Neural progenitor cell (in vitro differentiated cells): ENCODE results near the gene CNN2. TPM values are rescaled to one million over a fixed set of nuclear protein-coding genes. Genes with fewer than 3 reads are reported as not detected.

Experiments used
- DNase-seq: peaks from one replicate; pipeline ENCODE4 v3.0.0-alpha.2; 2016; ENCODE audit warnings: low spot score
- H2AFZ ChIP-seq: fragments of 200-600 bp; sonication (generic); replicated peaks from 2 replicates; pipeline ENCODE4 v1.6.1; 2016; ENCODE audit warnings: antibody characterized with exemption
- H3F3A ChIP-seq: fragments of 200-600 bp; sonication (generic); 2 replicates; pipeline ENCODE4 v1.6.1; 2016; ENCODE audit warnings: antibody characterized with exemption, low read depth
- H3K27ac ChIP-seq: fragments of 200-600 bp; sonication (generic); 2 replicates; pipeline ENCODE4 v1.5.1; 2016; ENCODE audit warnings: mild to moderate bottlenecking
- H3K27me3 ChIP-seq: fragments of 200-600 bp; sonication (generic); 2 replicates; pipeline ENCODE4 v1.6.1; 2016; ENCODE audit warnings: mild to moderate bottlenecking, moderate library complexity
- H3K36me3 ChIP-seq: fragments of 200-600 bp; sonication (generic); 2 replicates; pipeline ENCODE4 v1.5.1; 2016
- H3K4me1 ChIP-seq: fragments of 200-600 bp; sonication (generic); 2 replicates; pipeline ENCODE4 v1.6.1; 2016; ENCODE audit warnings: mixed run types
- H3K4me2 ChIP-seq: fragments of 200-600 bp; sonication (generic); 2 replicates; pipeline ENCODE4 v1.6.1; 2016
- H3K4me3 ChIP-seq: fragments of 200-600 bp; sonication (generic); 2 replicates; pipeline ENCODE4 v1.5.1; 2016
- H3K79me2 ChIP-seq: fragments of 200-600 bp; sonication (generic); 2 replicates; pipeline ENCODE4 v1.6.1; 2016; ENCODE audit warnings: low read depth
- H3K9ac ChIP-seq: fragments of 200-600 bp; sonication (generic); 2 replicates; pipeline ENCODE4 v1.6.1; 2016
- H3K9me3 ChIP-seq: fragments of 200-600 bp; sonication (generic); 2 replicates; pipeline ENCODE4 v1.5.1; 2016; ENCODE audit warnings: low read depth
- H4K20me1 ChIP-seq: fragments of 200-600 bp; sonication (generic); 2 replicates; pipeline ENCODE4 v1.6.1; 2016; ENCODE audit warnings: low read depth
- H3K27ac Mint-ChIP-seq: 3 replicates; pipeline ENCODE4 v1.8.0; 2021; ENCODE audit warnings: mixed read lengths
- H3K27me3 Mint-ChIP-seq: 2 replicates; pipeline ENCODE4 v1.8.0; 2022; ENCODE audit warnings: low read depth, mild to moderate bottlenecking, inconsistent platforms, moderate library complexity, mixed read lengths; ENCODE audit not compliant: insufficient read depth
- H3K36me3 Mint-ChIP-seq: 3 replicates; pipeline ENCODE4 v1.8.0; 2021; ENCODE audit warnings: mixed read lengths
- H3K4me1 Mint-ChIP-seq: 3 replicates; pipeline ENCODE4 v1.8.0; 2021; ENCODE audit warnings: mixed read lengths
- H3K4me3 Mint-ChIP-seq: 3 replicates; pipeline ENCODE4 v1.8.0; 2021; ENCODE audit warnings: mild to moderate bottlenecking, moderate library complexity, mixed read lengths
- H3K9me3 Mint-ChIP-seq: 3 replicates; pipeline ENCODE4 v1.8.0; 2020; ENCODE audit warnings: mixed read lengths
- EZH2 ChIP-seq: fragments of 200-600 bp; sonication (generic); IDR thresholded peaks from 2 replicates; pipeline ENCODE4 v1.6.1; 2017; ENCODE audit warnings: antibody characterized with exemption, mild to moderate bottlenecking, moderate library complexity
- EZH2phosphoT487 ChIP-seq: fragments of 200-600 bp; sonication (generic); IDR thresholded peaks from 2 replicates; pipeline ENCODE4 v1.6.1; 2017; ENCODE audit warnings: antibody characterized with exemption
- total RNA-seq: library from RNA; depleted of rRNA; stranded (reverse); fragments of >200 nt; gene quantifications from 2 replicates; pipeline ENCODE4 v1.2.3, GENCODE V29; 2015; ENCODE audit warnings: low replicate concordance
- TF ChIP-seq, protein P1 (sequence below): fragments of 200-600 bp; sonication (generic); IDR thresholded peaks from 2 replicates; pipeline ENCODE4 v1.5.1; 2017; ENCODE audit warnings: antibody characterized with exemption, mild to moderate bottlenecking

The CNN2 gene
- total RNA-seq, 1 donor from 2014 or later, result 131 TPM

GRCh38 chr19:1026783-1027649 is 608 bp downstream of the CNN2 start:
- Mint-ChIP-seq H3K27ac (peak overlapping the region; percentile 99), H3K27me3 (peaks cover 3% of the 10 kb centered on the region), H3K36me3 (peaks cover 3% of the 10 kb centered on the region), H3K9me3 (no peaks in the 10 kb centered on the region), H3K4me3 (peak overlapping the region; percentile 96), H3K4me1 (peaks cover 12% of the 10 kb centered on the region)
- H3F3A ChIP-seq, result peaks cover 52% of the 10 kb centered on the region
- peak overlapping the region; percentile 92 for H3K9ac ChIP-seq
- H3K79me2 ChIP-seq, result peaks cover 51% of the 10 kb centered on the region
- H3K36me3 ChIP-seq, result no peaks in the 10 kb centered on the region
- no peaks in the 10 kb centered on the region for H3K27me3 ChIP-seq
- H2AFZ ChIP-seq, result no peak overlapping the region
- peak overlapping the region; percentile 94 for H3K4me2 ChIP-seq
- H3K4me3 ChIP-seq, result peak overlapping the region; percentile 92
- peak overlapping the region; percentile 95 for H3K27ac ChIP-seq
- H4K20me1 ChIP-seq, result peaks cover 49% of the 10 kb centered on the region
- DNase-seq, result peak; percentile 81
- H3K9me3 ChIP-seq, result no peaks in the 10 kb centered on the region
- H3K4me1 ChIP-seq, result no peaks in the 10 kb centered on the region
- TF ChIP-seq, protein P1, sequence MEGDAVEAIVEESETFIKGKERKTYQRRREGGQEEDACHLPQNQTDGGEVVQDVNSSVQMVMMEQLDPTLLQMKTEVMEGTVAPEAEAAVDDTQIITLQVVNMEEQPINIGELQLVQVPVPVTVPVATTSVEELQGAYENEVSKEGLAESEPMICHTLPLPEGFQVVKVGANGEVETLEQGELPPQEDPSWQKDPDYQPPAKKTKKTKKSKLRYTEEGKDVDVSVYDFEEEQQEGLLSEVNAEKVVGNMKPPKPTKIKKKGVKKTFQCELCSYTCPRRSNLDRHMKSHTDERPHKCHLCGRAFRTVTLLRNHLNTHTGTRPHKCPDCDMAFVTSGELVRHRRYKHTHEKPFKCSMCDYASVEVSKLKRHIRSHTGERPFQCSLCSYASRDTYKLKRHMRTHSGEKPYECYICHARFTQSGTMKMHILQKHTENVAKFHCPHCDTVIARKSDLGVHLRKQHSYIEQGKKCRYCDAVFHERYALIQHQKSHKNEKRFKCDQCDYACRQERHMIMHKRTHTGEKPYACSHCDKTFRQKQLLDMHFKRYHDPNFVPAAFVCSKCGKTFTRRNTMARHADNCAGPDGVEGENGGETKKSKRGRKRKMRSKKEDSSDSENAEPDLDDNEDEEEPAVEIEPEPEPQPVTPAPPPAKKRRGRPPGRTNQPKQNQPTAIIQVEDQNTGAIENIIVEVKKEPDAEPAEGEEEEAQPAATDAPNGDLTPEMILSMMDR, result no peak
- TF ChIP-seq EZH2phosphoT487 (no peak), EZH2 (no peak)

DNA sequence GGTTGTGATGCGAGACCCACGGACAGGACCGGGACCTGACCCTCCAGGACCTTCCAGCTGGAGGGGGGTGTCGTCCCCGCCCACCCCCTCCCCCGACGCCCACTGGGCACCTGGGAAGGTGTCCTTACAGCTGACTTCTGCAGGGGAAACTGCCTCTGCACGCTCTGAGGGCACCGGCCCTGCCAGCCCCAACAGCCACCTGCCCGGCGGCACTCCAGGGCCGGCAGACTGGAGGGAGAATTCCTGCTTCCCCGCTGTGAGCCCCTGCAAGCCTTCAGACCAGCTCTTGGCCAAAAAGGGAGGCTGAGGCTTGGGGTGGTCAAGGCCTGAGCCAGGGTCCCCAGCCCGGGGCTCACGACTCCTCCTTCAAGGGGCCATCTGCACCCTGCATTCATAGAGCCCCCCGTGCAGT is 1.2 kb downstream of the CNN2 start:
- H3K27me3 Mint-ChIP-seq, result peaks cover 3% of the 10 kb centered on the region
- H3K36me3 Mint-ChIP-seq, result peaks cover 9% of the 10 kb centered on the region
- peak overlapping the region; percentile 94 for H3K27ac Mint-ChIP-seq
- peaks cover 56% of the 10 kb centered on the region for H4K20me1 ChIP-seq
- TF ChIP-seq EZH2phosphoT487 (no peak), EZH2 (no peak)
- TF ChIP-seq, protein P1, result no peak
- H3K27me3 ChIP-seq, result no peaks in the 10 kb centered on the region
- H3K4me1 ChIP-seq, result no peaks in the 10 kb centered on the region
- no peaks in the 10 kb centered on the region for H3K9me3 ChIP-seq
- peak overlapping the region; percentile 95 for H3K27ac ChIP-seq
- H3K4me1 Mint-ChIP-seq, result peaks cover 12% of the 10 kb centered on the region
- no peaks in the 10 kb centered on the region for H3K36me3 ChIP-seq
- peak; percentile 63 for DNase-seq
- H3K79me2 ChIP-seq, result peaks cover 51% of the 10 kb centered on the region
- no peak overlapping the region for H2AFZ ChIP-seq
- H3K4me2 ChIP-seq, result peak overlapping the region; percentile 94
- H3K4me3 ChIP-seq, result peak overlapping the region; percentile 92
- H3K4me3 Mint-ChIP-seq, result peak overlapping the region; percentile 96
- H3F3A ChIP-seq, result peaks cover 48% of the 10 kb centered on the region
- H3K9me3 Mint-ChIP-seq, result no peaks in the 10 kb centered on the region
- H3K9ac ChIP-seq, result peak overlapping the region; percentile 92

- Mint-ChIP-seq H3K36me3 (peaks cover 10% of the 10 kb centered on the region), H3K27ac (peak overlapping the region; percentile 94), H3K4me1 (peaks cover 12% of the 10 kb centered on the region), H3K9me3 (no peaks in the 10 kb centered on the region), H3K27me3 (peaks cover 3% of the 10 kb centered on the region), H3K4me3 (peak overlapping the region; percentile 82)
- DNase-seq, result peak; percentile 94
- H3K4me2 ChIP-seq, result peak overlapping the region; percentile 94
- peak overlapping the region; percentile 92 for H3K4me3 ChIP-seq
- H4K20me1 ChIP-seq, result peaks cover 60% of the 10 kb centered on the region
- H3K36me3 ChIP-seq, result peaks cover 3% of the 10 kb centered on the region
- no peak overlapping the region for H3K9ac ChIP-seq
- H3K9me3 ChIP-seq, result no peaks in the 10 kb centered on the region
- no peaks in the 10 kb centered on the region for H3K4me1 ChIP-seq
- H3K27ac ChIP-seq, result peak overlapping the region; percentile 95
- peaks cover 45% of the 10 kb centered on the region for H3F3A ChIP-seq
- H3K79me2 ChIP-seq, result peaks cover 55% of the 10 kb centered on the region
- no peaks in the 10 kb centered on the region for H3K27me3 ChIP-seq
- TF ChIP-seq EZH2phosphoT487, result peak; percentile 17
- TF ChIP-seq, protein P1, result no peak
- H2AFZ ChIP-seq, result no peak overlapping the region
These were observed 1.9 kb downstream of the CNN2 start for GRCh38 chr19:1028062-1028926.
